A549 (cell line): ENCODE measurements around the gene MMP27.

Source experiments
- CEBPB ChIP-seq, 2 experiments: fragments of >200 bp in 1 of 2; sonication (Bioruptor Twin) in 1 of 2; formaldehyde crosslinking in 1 of 2; IDR thresholded peaks; 2 replicates each; pipeline ENCODE4 v1.6.1; 2012 to 2016
- CTCF ChIP-seq: fragments of >200 bp; sonication (Bioruptor Twin); formaldehyde crosslinking; IDR thresholded peaks from 3 replicates; pipeline ENCODE4 v1.5.1; 2016
- E2F6 ChIP-seq: IDR thresholded peaks from 2 replicates; pipeline ENCODE4 v1.6.1; 2012; ENCODE audit warnings: low read depth, borderline replicate concordance
- EP300 ChIP-seq, 2 experiments: fragments of >200 bp; sonication (Bioruptor Twin); formaldehyde crosslinking; IDR thresholded peaks; 2 replicates in 1 of 2; 3 replicates in 1 of 2; pipeline ENCODE4 v1.6.1; 2016 to 2017
- HOXA7 ChIP-seq: fragments of 250-450 bp; sonication (Bioruptor Pico); IDR thresholded peaks from 2 replicates; pipeline ENCODE4 v1.5.0; 2020; ENCODE audit warnings: mild to moderate bottlenecking, moderate library complexity
- KDM1A ChIP-seq: fragments of 200-600 bp; sonication (generic); IDR thresholded peaks from 2 replicates; pipeline ENCODE4 v1.6.1; 2016; ENCODE audit warnings: low read depth, mild to moderate bottlenecking
- MAX ChIP-seq: IDR thresholded peaks from 2 replicates; pipeline ENCODE4 v1.6.1; 2012
- MYC ChIP-seq: IDR thresholded peaks from 2 replicates; pipeline ENCODE4 v1.6.1; 2012; ENCODE audit warnings: mild to moderate bottlenecking, inconsistent platforms, low read length, improper control_type of control experiment, borderline replicate concordance
- NPAS2 ChIP-seq: fragments of 250-450 bp; sonication (Bioruptor Pico); IDR thresholded peaks from 2 replicates; pipeline ENCODE4 v1.8.0; 2022; ENCODE audit warnings: mild to moderate bottlenecking, moderate library complexity, borderline replicate concordance
- PHF8 ChIP-seq: fragments of 200-600 bp; sonication (generic); IDR thresholded peaks from 2 replicates; pipeline ENCODE4 v1.6.1; 2016; ENCODE audit warnings: low read depth, mild to moderate bottlenecking, antibody characterized with exemption, moderate library complexity, borderline replicate concordance
- POLR2A ChIP-seq: IDR thresholded peaks from 2 replicates; pipeline ENCODE4 v1.6.1; 2012; ENCODE audit warnings: mild to moderate bottlenecking, low read length
- SMC3 ChIP-seq: fragments of >200 bp; sonication (Bioruptor Twin); formaldehyde crosslinking; IDR thresholded peaks from 3 replicates; pipeline ENCODE4 v1.6.1; 2018; ENCODE audit warnings: inconsistent platforms
- SREBF2 ChIP-seq: fragments of 450-650 bp; IDR thresholded peaks from 2 replicates; pipeline ENCODE4 v1.6.1; 2014; ENCODE audit warnings: mild to moderate bottlenecking, moderate library complexity
- ZFP36 ChIP-seq: fragments of 450-650 bp; IDR thresholded peaks from 2 replicates; pipeline ENCODE4 v1.6.1; 2014; ENCODE audit warnings: borderline replicate concordance; ENCODE audit not compliant: partially characterized antibody

GRCh38 chr11:102678022-102678421 lies 27.5 kb downstream of the MMP27 start:
- TF ChIP-seq SREBF2, result no peak
- no peak for TF ChIP-seq HOXA7 (CRISPR knock-in tag)
- no peak for TF ChIP-seq POLR2A
- TF ChIP-seq NPAS2 (CRISPR knock-in tag), result no peak
- TF ChIP-seq SMC3, result no peak
- no peak for TF ChIP-seq ZFP36
- no peak for TF ChIP-seq MAX
- TF ChIP-seq CTCF, result no peak
- no peak for TF ChIP-seq MYC
- no peak for TF ChIP-seq PHF8
- no peak for TF ChIP-seq EP300 (IDR thresholded peaks at IDR 0.05)
- TF ChIP-seq KDM1A, result no peak
- no peak for TF ChIP-seq CEBPB (IDR thresholded peaks at IDR 0.05)
- no peak for TF ChIP-seq E2F6
